Skeletal muscle cell (primary cell): ENCODE data around the gene NFASC.

ENCODE experiments used
- DNase-seq: peaks from one replicate; pipeline ENCODE4 v3.0.0-alpha.2; 2010; ENCODE audit warnings: low read depth
- H3K4me3 ChIP-seq: 2 replicates; pipeline ENCODE4 v1.5.1; 2011; ENCODE audit warnings: low read depth, mild to moderate bottlenecking, control low read depth, low read length, moderate library complexity

Gene NFASC

DNA sequence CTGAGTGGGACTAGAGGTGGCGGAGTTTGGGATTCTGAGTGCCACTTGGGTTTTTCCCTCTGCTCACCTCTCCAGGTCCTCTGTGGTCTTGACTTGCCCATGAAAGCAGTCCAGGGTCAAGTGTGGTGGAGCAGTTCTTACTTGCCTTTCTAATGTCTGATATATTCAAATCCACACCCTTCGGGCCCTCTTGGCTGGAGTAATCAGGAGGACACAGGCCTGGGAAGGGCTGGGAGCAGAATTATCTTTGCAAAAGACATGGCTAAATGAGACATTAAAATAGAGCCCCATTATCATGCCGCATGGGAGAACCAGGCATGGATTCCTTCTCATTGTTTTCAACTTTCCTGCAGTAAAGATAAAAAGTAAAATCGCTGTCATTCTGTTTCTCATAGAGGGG, 74.0 kb downstream of the NFASC start:
- no peak overlapping the region for H3K4me3 ChIP-seq
- no peak for DNase-seq

DNA sequence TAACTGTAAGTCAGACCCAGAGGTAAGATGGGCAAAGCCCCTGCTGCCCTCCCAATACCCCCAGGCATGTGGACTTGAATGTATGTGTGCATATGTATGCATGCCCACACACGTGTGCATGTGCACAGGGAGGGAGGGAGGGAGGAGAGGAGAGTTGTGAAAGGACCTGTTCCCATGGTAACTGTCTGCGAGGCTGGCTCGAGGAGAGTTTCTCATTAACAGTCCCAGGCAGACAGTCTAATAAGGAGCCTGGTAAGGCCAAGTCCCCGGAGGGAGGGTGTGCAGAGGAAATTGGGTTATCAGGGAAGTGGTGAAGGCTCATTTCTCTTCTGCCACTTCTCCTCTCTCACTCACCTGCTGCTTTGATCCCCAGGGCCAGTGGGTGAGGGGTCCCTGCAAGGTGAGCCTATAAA, 74.9 kb downstream of the NFASC start:
- H3K4me3 ChIP-seq: no peak overlapping the region
- no peak for DNase-seq

DNA sequence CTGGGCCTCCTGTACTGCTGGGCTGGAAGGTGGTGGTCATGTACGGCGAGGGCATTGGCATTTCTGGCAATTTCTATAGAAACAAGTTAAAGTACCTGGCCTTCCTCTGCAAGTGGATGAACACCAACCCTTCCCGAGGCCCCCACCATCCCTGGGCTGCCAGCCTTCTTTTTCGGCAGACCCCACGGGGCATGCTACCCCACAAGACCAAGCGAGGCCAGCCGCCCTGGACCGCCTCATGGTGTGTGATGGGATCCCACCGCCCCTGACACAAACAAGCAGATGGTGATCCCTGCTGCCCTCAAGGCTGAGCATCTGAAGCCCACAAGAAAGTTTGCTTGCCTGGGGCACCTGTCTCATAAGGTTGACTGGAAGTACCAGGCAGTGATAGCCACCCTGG, 76.0 kb downstream of the NFASC start:
- no peak for DNase-seq
- H3K4me3 ChIP-seq: no peak overlapping the region

DNA sequence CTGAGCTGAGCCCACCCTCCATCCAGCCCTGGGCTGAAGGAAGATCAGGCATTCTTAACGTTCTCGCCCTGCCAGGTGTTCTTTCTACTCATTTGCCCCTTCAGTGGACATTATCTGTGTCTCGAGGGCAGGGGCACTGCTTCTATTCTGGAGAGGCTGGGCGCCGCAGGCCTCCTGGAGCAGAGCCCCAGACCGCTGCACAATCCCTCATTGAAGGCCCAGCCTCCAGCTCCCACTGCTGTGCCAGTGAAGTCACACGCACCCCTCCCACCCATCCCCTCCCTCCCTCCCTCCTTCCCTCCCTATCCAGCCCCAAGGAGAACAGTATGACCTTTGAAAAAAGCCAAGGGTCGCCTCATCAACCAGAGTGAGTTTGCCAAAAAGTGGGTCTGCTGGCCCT, 76.7 kb downstream of the NFASC start:
- no peak overlapping the region for H3K4me3 ChIP-seq
- no peak for DNase-seq

DNA sequence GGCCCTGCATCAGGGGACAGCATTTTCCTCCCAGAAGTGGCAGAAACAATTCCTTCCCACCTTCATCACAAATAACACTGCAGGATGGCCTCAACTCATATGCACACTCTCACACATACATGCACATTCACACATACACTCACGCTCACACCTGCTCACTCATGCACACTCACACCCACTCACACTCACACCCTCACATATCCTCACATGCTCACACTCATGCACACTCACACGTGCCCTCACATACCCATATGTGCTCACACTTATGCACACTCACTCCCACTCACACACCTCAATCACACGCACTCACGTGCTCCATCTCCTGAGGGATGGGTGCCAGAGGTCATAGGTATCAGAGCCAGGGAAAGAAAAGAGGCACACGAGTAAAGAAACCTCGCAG, 77.1 kb downstream of the NFASC start:
- no peak for DNase-seq
- H3K4me3 ChIP-seq: no peak overlapping the region

DNA sequence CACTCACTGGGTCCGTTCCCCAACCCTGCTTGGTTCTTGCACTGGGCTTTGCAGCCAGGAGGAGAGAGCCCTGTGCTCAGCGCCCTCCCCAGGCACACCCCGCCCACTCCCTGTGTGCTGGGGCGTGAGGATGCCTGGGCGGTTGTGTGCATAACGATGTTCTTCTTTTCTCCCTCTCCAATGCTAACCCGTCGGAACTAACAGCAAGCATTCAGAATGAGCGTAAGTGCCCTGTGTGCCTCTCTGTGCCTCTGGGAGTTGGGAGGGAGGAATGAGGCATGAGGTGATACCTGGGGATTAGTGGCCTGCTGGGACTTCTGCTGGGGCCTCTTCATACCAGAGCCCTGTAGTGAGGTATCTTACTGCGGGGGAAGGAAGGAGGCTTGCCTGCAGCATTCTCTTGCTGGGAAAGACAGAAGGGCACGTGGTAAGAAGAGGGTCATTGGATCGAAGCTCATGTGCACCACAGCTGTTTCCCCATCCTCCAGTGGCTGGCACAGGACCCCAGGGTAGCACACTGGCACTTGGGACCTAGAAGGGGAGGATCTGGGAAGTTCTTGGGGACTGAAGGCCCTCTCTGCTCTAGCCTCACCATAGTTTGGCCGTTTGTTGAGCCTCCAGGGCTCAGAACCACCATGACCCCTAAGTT, 79.8 kb downstream of the NFASC start:
- no peak for DNase-seq

DNA sequence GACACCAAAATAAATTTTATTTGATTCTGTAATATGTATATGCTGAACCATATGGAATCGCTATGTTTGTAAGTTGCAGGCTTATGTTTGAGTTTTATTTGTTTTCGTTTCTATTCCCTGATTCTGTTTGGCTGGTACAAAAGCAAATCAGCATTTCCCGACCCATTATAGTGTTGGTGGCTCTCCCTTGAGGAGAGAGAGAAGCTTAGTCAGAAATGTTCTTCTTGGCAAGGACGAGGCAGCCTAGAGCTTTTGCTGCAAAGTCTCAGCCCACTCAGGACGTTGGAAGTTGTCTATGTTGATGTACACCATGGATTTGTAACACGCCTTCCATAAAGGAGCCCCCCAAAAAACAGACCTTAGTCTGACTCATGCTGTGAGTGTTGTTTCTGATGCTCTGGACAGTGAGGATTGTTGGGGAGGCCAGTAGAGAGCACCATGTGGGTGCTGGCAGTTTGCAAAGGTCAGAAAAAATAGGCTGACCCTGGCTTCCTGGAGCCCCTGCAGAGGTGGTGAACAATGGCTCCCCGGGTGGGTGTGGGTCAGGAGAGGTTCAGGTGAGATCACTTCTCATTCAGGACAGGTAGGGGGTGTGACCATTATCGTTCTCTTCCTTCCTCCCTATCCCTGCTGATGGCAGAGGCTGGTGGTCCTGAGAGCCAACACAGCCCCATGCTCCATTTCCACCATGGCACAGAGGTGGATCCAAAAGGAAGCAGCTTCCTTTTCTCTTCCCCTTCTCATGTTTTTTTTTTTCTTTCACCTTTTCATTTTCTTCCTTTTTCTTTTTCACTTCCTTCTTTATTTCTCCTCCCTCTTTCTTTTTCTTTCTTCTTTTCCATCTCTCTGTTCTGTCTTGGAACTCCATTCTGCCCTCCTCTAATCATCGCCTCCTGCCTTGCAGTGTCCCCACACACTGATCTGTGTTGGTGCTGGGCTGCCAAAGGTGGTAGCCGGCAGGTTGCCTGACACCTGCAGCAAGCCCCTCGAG, 88.0 kb downstream of the NFASC start:
- H3K4me3 ChIP-seq: no peak overlapping the region
- DNase-seq: no peak

More for the DNA sequence above, 79.8 kb downstream of the NFASC start:
- H3K4me3 ChIP-seq: no peak overlapping the region

DNA sequence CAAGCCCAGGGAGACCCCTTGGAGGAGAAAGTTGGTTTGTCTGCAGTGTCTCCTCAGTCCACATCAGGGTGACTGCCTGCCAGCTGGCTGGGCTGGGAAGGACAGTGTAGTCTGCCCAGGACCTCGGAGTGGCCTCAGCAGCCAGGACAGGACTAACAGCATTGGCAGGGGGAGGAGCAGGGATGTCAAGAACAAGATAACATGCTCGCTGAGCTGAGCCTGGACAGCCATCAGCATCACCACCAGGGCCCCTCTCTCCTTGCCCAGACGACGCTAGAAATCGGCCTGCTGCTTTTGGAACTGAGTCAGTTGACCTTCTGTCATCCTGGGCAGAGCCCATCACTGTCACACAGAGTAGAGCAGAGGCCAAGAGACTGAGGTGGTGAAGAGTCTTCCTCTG, 88.7 kb downstream of the NFASC start:
- no peak for DNase-seq
- no peak overlapping the region for H3K4me3 ChIP-seq

DNA sequence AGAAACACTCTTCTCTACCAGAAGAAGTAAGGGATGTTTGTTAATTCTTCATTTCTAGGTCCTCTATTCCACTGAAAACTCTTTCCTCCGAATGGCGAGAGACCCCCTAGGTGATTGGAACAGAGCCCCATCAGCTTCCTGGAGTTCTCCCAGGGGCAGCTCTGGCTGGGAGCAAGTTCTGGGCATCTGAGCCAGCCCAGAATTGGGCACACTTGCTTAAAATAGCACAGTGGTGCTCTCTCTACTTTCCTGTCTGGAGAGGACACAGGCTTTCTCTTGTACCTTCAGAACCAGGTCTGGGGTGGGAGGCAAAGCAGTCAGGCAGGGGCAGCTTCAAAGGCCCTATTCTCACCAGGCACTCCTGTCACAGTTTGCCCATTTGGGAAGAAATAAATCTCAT, 89.2 kb downstream of the NFASC start:
- DNase-seq: no peak
- no peak overlapping the region for H3K4me3 ChIP-seq

DNA sequence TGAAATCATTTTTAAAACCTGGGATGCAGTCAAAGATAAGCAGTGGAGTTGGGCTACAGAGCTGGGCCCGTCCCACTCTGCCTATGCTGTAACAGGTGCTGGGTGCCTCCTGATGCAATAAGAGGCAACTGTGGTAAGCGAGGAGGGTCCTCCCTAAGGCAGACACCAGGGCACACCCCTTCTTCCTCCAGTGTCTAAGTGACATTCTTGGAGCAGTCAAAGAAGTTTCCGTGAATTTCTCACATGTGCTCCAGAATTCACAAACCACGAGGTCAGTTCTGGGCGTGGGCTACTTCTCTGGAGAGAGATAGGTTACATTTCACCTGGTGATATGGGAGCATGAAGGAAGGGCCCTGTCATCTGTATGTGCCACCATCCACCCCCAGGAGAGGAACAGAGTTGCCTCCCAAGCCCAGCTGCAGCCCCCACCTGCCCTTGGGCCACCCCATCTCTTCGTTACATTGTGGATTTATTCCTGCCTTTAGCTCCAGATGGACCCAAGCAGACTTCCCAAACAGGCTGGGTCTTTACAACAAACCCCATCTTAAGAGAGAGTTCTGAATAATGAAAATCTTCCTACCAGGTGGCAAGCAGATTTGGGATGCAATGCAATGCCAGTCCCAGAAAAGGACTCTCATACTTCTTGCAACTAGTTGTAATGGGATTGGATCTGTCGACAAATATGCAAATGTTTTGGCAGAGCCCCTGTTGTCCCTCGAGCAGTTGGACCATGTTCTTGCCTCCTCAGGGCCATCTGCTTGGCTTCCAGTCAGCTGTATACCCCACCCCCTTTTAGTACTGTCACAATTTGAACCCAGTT, 89.9 kb downstream of the NFASC start:
- H3K4me3 ChIP-seq: no peak overlapping the region
- no peak for DNase-seq

DNA sequence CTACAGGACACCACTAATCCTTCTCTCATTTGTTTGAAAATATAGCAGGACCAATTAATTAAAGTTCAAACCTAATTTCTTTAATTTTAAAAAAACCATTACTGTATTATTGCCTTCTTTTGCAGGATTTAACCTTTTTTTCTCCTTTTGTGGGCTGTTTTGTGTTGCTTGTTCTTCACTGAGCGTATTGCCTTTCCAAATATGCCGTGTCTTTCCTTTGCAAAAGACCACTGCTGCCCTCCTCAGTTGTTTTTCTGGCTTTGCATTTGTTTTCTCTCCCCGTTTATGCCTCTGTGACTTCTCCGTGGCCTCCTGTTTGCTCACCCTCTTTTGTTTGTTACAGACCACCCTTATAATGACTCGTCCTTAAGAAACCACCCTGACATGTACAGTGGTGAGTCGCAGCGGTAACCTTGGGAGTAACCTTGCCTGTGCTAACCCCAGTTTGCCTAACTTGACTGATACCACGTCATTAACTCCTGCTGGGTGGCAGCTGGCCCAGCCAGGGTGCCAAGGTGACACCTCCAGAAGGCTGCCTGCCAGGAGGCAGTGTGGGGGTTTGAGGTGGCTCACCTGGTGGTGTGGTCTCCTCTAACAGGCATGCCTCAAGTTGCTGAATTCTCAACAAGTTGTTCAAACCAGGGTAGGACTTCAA, 91.2 kb downstream of the NFASC start:
- no peak overlapping the region for H3K4me3 ChIP-seq
- peak; percentile 2 for DNase-seq

DNA sequence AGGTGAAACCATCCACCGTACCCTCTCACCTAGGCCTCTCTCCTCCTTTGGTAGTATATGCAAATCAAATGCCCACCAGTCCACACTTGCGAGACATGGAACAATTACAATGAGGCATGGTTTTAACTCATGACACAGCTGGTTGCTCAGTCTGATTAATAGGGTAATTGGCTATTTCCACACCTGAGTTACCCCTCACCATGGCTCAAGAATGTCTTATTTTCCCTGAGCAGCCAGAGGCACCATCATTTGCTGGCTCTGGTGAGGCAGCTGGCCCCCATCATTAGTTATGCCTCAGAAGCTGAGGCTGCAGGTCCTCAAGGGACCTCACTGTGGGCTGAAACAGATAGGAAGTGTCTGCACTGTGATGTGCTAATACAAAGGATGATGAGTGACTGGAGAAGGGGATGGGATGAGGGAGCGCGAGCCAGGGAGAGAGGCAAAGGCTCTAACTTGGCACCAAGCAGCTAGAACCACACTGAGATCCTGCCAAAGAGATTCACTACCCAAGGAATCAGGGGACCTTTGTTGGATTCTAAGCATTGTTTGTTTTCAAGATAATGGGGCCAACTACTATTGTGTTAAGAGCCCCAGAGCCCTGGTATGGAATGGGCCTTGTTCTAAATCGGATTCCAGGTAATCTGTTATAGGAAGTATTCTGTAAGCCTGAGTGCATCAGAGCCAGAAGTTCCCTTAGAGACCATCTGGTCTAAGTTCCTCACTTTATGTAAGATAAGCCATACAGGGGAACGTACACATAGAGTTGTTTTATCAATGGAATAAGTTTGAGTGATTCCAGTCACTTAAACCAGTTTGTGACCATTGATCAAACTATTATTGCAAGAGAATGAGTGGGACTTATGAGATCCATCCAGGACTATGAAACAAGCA, 92.3 kb downstream of the NFASC start:
- no peak for DNase-seq
- no peak overlapping the region for H3K4me3 ChIP-seq

DNA sequence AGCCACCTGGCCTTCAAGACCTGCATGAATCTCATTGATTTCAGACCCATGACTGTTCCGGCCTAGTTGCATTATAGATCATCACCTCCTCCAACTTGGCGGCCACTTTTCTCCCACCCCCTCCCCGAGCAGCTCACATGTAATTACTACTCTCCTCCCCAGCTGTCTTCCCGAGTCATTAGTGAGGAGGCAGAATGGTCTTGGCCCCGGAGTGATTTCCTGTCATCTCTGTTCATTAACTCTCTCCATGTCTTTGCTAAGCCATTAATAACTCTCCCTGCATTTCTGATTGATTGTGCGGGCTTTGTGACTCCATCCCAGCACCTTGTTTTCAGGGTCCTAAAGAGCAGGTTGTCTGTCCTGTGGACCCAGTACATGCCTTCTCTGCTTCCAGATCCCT, 96.8 kb downstream of the NFASC start:
- no peak for DNase-seq
- no peak overlapping the region for H3K4me3 ChIP-seq

DNA sequence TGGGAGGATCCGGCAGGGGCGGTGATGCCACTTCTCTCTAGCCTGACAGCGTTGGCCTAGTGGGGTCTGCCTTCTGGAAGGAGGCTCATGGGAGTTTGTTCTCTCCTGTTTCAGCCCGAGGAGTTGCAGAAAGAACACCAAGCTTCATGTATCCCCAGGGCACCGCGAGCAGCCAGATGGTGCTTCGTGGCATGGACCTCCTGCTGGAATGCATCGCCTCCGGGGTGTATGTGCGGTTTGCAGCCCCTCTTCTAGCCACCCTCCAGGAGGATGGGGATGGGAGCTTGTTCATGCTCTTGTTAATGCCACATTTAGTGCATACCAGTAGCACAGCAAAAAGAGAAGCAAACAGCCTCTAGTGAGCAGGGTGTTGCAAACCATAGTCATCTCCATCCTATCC, 97.5 kb downstream of the NFASC start:
- H3K4me3 ChIP-seq: no peak overlapping the region
- DNase-seq: no peak

DNA sequence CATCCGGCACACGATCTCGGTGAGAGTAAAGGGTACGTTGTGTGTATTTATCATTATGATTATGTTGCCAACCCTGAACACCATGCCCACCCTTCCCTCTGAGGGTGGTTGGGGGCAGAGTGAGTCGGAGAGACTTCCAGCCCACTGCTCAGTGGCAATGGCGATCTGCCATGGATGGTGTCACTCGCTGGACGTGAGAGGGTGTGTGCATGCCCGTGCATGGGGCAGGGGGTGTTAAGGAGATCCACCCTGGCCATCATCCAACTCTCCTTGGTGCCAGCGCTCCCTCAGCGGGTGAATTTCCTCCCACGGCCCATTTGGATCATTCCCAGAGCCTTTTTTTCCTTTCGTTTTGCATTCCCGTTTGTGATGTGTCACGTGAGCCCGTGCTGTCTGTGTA, 98.3 kb downstream of the NFASC start:
- DNase-seq: no peak
- no peak overlapping the region for H3K4me3 ChIP-seq

DNA sequence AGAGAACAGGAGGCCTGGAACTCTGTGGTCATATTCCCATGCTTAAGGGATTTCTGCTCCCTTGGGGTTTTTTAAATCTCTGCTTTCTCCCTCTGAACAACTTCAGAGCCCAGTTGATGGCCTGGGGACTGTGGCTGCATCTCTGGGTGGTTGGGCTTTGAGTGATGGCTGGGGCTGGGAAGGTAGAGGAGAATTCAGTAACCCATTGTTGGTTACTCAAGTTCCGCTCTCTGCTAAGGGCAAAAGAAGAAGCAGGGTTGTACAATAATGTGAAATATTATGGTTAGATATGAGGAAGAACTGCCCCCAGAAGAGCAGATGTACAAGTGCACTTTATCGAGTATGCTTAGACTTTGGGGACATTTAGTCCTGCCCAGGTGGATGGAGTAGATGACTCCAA, 100.3 kb downstream of the NFASC start:
- DNase-seq: no peak
- H3K4me3 ChIP-seq: no peak overlapping the region

DNA sequence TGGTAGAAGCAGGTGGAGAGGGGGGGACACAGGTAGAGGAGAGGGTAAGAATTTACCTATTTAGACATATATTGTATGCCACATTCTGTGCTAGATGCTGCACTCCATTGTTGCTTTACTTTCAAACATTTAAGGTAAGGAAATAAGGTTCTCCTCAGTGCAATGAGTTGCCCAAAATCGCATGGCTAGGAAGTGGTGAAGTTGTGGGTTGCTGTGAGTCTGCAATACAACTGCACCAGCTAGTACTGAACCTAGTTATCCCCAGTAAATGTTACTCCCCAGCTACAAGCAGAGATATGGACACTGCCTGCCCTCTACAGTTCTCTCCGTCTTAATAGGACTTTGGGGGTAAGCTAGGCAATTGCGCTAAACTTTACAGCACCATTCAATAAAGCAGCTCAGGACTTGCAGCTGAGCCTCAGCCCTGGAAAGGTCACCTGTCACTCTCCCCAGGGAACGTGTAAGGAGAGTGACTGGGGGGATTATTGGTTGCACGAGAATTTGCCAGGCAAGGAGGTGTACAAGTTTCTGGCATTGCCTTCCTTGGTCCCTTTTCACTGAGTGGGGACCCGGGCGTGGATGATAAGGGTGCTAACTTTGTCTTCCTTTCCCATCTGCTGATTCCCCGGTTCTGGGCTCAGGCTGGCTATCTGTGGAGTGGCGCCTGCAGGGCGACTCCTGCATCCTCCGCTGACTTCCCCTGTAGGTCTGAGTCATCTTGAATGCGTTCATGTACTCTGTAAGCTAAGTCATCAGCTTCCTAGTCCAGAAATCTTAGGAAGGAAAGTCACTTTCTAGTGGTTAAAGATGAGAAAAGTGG, 101.1 kb downstream of the NFASC start:
- peak; percentile 20 for DNase-seq
- no peak overlapping the region for H3K4me3 ChIP-seq

DNA sequence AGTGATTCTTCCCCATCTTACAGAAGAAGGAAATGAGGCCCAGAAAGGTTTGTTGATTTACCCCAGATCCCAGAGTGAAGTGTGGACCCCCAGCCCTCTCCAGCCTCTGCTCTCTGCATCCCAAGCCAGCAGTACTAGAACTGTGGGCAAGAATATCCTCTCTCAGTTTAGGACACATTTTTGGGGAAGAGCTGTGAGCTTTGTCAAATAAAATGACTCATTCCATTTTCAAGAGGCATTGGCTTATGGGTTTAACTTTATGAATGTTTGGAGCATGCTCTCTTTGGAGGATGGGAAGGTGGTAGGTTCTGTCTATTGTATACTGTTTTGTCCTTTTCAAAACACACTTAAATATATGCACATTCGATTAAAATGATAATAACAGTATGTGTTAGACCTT, 101.8 kb downstream of the NFASC start:
- DNase-seq: no peak
- no peak overlapping the region for H3K4me3 ChIP-seq
